HTERT RPE-1 (cell line): ENCODE data around the gene SLC25A29.

Experiments used
- in situ Hi-C: fragments of 300-500 bp; cut with MboI; formaldehyde crosslinking; loops from 4 replicates; pipeline ENCODE4 v1.14.3; 2020; ENCODE audit warnings: low sequenced_read_pairs

SLC25A29 gene

GRCh38 chr14:100282766-100283419, 23.4 kb downstream of the SLC25A29 start:
- in situ Hi-C loops, result no loop called here

GRCh38 chr14:100282083-100282350, 24.2 kb downstream of the SLC25A29 start:
- in situ Hi-C loops, result no loop called here

GRCh38 chr14:100281286-100282082, 24.8 kb downstream of the SLC25A29 start:
- in situ Hi-C loops, result no loop called here

- in situ Hi-C loops, result no loop called here
Observed at GRCh38 chr14:100279563-100279962, 26.7 kb downstream of the SLC25A29 start.

- in situ Hi-C loops, result no loop called here
Observed at GRCh38 chr14:100279133-100279532, 27.1 kb downstream of the SLC25A29 start.

- in situ Hi-C loops, result no loop called here
Observed at GRCh38 chr14:100278702-100279101, 27.5 kb downstream of the SLC25A29 start.

GRCh38 chr14:100275214-100275613, 31.0 kb downstream of the SLC25A29 start:
- in situ Hi-C loops, result no loop called here

GRCh38 chr14:100274250-100274649, 32.0 kb downstream of the SLC25A29 start:
- in situ Hi-C loops, result no loop called here

- in situ Hi-C loops, result no loop called here
Observed at GRCh38 chr14:100271247-100271939, 34.9 kb downstream of the SLC25A29 start.

GRCh38 chr14:100268591-100269207, 37.5 kb downstream of the SLC25A29 start:
- in situ Hi-C loops, result no loop called here

GRCh38 chr14:100267990-100268389, 38.3 kb downstream of the SLC25A29 start:
- in situ Hi-C loops, result no loop called here

GRCh38 chr14:100263141-100263540, 43.1 kb downstream of the SLC25A29 start:
- in situ Hi-C loops, result no loop called here

- in situ Hi-C loops, result no loop called here
Observed at GRCh38 chr14:100262545-100262944, 43.7 kb downstream of the SLC25A29 start.

GRCh38 chr14:100261621-100262020, 44.6 kb downstream of the SLC25A29 start:
- in situ Hi-C loops, result no loop called here

GRCh38 chr14:100256339-100256895, 49.8 kb downstream of the SLC25A29 start:
- in situ Hi-C loops, result no loop called here

- in situ Hi-C loops, result no loop called here
Observed at GRCh38 chr14:100252684-100253083, 53.6 kb downstream of the SLC25A29 start.

- in situ Hi-C loops, result no loop called here
Observed at GRCh38 chr14:100250732-100251465, 55.3 kb downstream of the SLC25A29 start.

GRCh38 chr14:100246809-100247428, 59.3 kb downstream of the SLC25A29 start:
- in situ Hi-C loops, result no loop called here

GRCh38 chr14:100243020-100243419, 63.2 kb downstream of the SLC25A29 start:
- in situ Hi-C loops, result no loop called here

GRCh38 chr14:100241279-100241678, 65.0 kb downstream of the SLC25A29 start:
- in situ Hi-C loops, result no loop called here
